Loucy (cell line): ENCODE data around the gene SEC11A.

ENCODE experiments used
- EZH2phosphoT487 ChIP-seq: fragments of 200-600 bp; IDR thresholded peaks from 2 replicates; pipeline ENCODE4 v1.6.1; 2018; ENCODE audit warnings: antibody characterized with exemption, mild to moderate bottlenecking, moderate library complexity, borderline replicate concordance
- TF ChIP-seq, protein P1 (sequence below): fragments of 200-600 bp; sonication (generic); conservative IDR thresholded peaks from 2 replicates; pipeline ENCODE4 v1.5.1; 2014; ENCODE audit warnings: mild to moderate bottlenecking, antibody characterized with exemption, low read length

DNA sequence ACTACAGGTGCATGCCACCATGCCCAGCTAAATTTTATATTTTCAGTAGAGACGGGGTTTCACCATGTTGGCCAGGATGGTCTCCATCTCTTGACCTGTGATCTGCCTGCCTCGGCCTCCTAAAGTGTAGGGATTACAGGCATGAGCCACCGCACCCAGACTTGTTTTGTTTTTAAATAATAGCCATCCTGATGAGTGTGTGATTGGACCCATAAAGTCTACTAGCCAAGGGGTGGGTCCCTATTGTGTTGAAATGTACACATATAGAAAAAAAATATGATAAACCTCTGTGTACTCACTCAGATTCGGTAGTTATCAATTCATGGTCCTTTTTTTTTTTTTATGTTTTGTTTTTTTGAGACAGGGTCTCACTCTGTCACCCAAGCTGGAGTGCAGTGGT lies 49.7 kb upstream of the SEC11A start:
- TF ChIP-seq, protein P1, sequence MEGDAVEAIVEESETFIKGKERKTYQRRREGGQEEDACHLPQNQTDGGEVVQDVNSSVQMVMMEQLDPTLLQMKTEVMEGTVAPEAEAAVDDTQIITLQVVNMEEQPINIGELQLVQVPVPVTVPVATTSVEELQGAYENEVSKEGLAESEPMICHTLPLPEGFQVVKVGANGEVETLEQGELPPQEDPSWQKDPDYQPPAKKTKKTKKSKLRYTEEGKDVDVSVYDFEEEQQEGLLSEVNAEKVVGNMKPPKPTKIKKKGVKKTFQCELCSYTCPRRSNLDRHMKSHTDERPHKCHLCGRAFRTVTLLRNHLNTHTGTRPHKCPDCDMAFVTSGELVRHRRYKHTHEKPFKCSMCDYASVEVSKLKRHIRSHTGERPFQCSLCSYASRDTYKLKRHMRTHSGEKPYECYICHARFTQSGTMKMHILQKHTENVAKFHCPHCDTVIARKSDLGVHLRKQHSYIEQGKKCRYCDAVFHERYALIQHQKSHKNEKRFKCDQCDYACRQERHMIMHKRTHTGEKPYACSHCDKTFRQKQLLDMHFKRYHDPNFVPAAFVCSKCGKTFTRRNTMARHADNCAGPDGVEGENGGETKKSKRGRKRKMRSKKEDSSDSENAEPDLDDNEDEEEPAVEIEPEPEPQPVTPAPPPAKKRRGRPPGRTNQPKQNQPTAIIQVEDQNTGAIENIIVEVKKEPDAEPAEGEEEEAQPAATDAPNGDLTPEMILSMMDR = no peak
- TF ChIP-seq EZH2phosphoT487 = no peak
